Adrenal gland (tissue), 12 donors: ENCODE measurements around the gene TUSC7. TPM values are rescaled to one million over a fixed set of nuclear protein-coding genes. Genes with fewer than 3 reads are reported as not detected.

ENCODE experiments used
- DNase-seq, 7 donors: peaks; one replicate each; pipeline ENCODE4 v3.0.0-alpha.2; 2019 to 2020
- H3K27ac ChIP-seq, 5 donors: fragments of 200-600 bp; sonication (generic) in 4 of 5; 1 replicate in 3 of 5; 2 replicates in 2 of 5; pipeline versions ENCODE4 v1.5.1 to v1.8.0; 2016 to 2020; ENCODE audit warnings: mild to moderate bottlenecking in 1 of 5
- H3K27me3 ChIP-seq: fragments of 200-600 bp; 2 replicates; pipeline ENCODE4 v1.8.0; 2021
- H3K36me3 ChIP-seq, 2 donors: fragments of 200-600 bp; replicated peaks in 1 of 2; 1 replicate in 1 of 2; 2 replicates in 1 of 2; pipeline versions ENCODE4 v1.5.1 to v1.8.0; 2018 to 2022
- H3K4me1 ChIP-seq, 2 donors: fragments of 200-600 bp; replicated peaks in 1 of 2; 1 replicate in 1 of 2; 2 replicates in 1 of 2; pipeline versions ENCODE4 v1.5.1 to v1.8.0; 2018 to 2021
- H3K4me3 ChIP-seq, 4 donors: fragments of 200-600 bp; sonication (generic) in 3 of 4; one replicate each; pipeline ENCODE4 v1.5.1; 2016 to 2018
- H3K9me3 ChIP-seq, 3 donors: fragments of 200-600 bp; sonication (generic) in 1 of 3; replicated peaks in 1 of 3; 1 replicate in 2 of 3; 2 replicates in 1 of 3; pipeline versions ENCODE4 v1.5.1 to v1.8.0; 2016 to 2021
- POLR2A ChIP-seq, 2 donors: fragments of 450-650 bp; IDR thresholded peaks; one replicate each; pipeline ENCODE4 v1.6.1; 2017; ENCODE audit warnings: antibody characterized with exemption in 2 of 2, mild to moderate bottlenecking in 2 of 2, moderate library complexity in 1 of 2
- WGBS, 4 donors: extraction: QIAGEN DNeasy Blood & Tissue Kit in 2 of 4; methylation state at CpG; one replicate each; pipeline versions ENCODE4 v1.1.5 to v1.1.7; 2013 to 2017; 5-methylcytosine and 5-hydroxymethylcytosine counted together
- intact Hi-C, 2 donors: fragments of 100-400 bp; cut with DNase I; formaldehyde crosslinking; loops; one replicate each; pipeline versions ENCODE4 v1.14.1 to v1.15.0; 2022 to 2023
- polyA plus RNA-seq, 3 donors: library from polyadenylated mRNA; stranded (reverse); fragments of 200-250 nt in 2 of 3; fragments of 350-450 nt in 1 of 3; fragmentation: Illumina TruSeq in 1 of 3; extraction: RNeasy Lipid Tissue Mini Kit (QIAGEN cat#74804) in 1 of 3; gene quantifications; one replicate each; pipeline ENCODE4 v1.2.3, GENCODE V29; 2013 to 2014
- total RNA-seq, 9 donors: library from RNA; depleted of rRNA in 4 of 9; stranded (reverse); fragments of >200 nt in 4 of 9; fragments of 120-200 nt in 1 of 9; fragmentation: NEBNext Ultra II Directional in 1 of 9; extraction: Animal tissue kit (Norgen Biotek cat#: 25700) in 1 of 9; gene quantifications; one replicate each; pipeline versions ENCODE4 v1.1.0 to v1.2.4, GENCODE V29; 2013 to 2023
- TF ChIP-seq, protein P1 (sequence below), 6 experiments: fragments of 450-650 bp in 4 of 6; fragments of 200-600 bp in 2 of 6; sonication (generic) in 1 of 6; IDR thresholded peaks; 1 replicate in 5 of 6; 2 replicates in 1 of 6; pipeline versions ENCODE4 v1.5.1 to v1.8.0; 2016 to 2021; ENCODE audit warnings: antibody characterized with exemption in 6 of 6, mild to moderate bottlenecking in 2 of 6, moderate library complexity in 1 of 6
- donor health status: healthy with polysubstance abuse.
- donor health status: Bipolar disorder and iron deficiency.
- donor health status: DM: yes; HTN: yes; CAD: no.
- donor health status: DM: no; HTN: no; CAD: no.
- donor health status: DM: no; HTN: no; CAD: no.
- donor health status: DM: yes; HTN: yes; CAD: no.

TUSC7 gene
- total and polyA plus RNA-seq, 12 donors: not detected

- H3K4me1 ChIP-seq: no peaks in the 10 kb centered on the region
- no peak for TF ChIP-seq POLR2A (IDR thresholded peaks at IDR 0.05)
- TF ChIP-seq, protein P1, sequence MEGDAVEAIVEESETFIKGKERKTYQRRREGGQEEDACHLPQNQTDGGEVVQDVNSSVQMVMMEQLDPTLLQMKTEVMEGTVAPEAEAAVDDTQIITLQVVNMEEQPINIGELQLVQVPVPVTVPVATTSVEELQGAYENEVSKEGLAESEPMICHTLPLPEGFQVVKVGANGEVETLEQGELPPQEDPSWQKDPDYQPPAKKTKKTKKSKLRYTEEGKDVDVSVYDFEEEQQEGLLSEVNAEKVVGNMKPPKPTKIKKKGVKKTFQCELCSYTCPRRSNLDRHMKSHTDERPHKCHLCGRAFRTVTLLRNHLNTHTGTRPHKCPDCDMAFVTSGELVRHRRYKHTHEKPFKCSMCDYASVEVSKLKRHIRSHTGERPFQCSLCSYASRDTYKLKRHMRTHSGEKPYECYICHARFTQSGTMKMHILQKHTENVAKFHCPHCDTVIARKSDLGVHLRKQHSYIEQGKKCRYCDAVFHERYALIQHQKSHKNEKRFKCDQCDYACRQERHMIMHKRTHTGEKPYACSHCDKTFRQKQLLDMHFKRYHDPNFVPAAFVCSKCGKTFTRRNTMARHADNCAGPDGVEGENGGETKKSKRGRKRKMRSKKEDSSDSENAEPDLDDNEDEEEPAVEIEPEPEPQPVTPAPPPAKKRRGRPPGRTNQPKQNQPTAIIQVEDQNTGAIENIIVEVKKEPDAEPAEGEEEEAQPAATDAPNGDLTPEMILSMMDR (IDR thresholded peaks at IDR 0.05): no peak
- H3K4me3 ChIP-seq: no peak overlapping the region
- no peak overlapping the region for H3K27ac ChIP-seq
- intact Hi-C loops: no loop called here
- DNase-seq: no peak
- no peaks in the 10 kb centered on the region for H3K9me3 ChIP-seq
- 47 to 87% (median 47%) methylated on average over 2 of the region's 2 CpGs for WGBS, 4 donors
- no peaks in the 10 kb centered on the region for H3K27me3 ChIP-seq
- H3K36me3 ChIP-seq: no peaks in the 10 kb centered on the region
Measured at GRCh38 chr3:116739678-116740077, 30.1 kb downstream of the TUSC7 start.

DNA sequence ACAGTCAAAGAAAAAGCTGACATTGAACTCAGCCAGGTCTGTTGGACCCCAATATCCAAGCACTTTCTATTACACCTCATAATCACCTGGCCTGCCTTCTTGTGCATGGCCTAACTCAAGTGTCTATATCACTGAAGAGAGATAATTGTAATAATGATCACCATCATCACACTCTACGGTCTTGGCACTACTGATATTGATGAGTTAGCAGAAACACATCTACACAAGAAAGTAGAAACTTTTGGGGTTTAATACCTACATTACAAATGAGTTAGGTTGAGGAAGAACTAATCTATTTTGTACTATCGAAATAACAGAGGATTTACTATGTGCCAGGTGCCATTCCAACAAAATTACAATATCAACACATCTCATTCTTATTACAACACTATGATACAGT, 30.7 kb downstream of the TUSC7 start:
- Histone ChIP-seq H3K4me1 (no peaks in the 10 kb centered on the region), H3K27me3 (no peaks in the 10 kb centered on the region), H3K27ac (no peak overlapping the region), H3K4me3 (no peak overlapping the region), H3K36me3 (no peaks in the 10 kb centered on the region), H3K9me3 (no peaks in the 10 kb centered on the region)
- TF ChIP-seq, protein P1 (IDR thresholded peaks at IDR 0.05): no peak
- TF ChIP-seq POLR2A (IDR thresholded peaks at IDR 0.05): no peak
- DNase-seq: no peak
- intact Hi-C loops: no loop called here
- WGBS, 4 donors: 89 to 93% (median 91%) methylated on average over 2 of the region's 2 CpGs

GRCh38 chr3:116741467-116741866, 31.9 kb downstream of the TUSC7 start:
- Histone ChIP-seq H3K9me3 (no peaks in the 10 kb centered on the region), H3K4me3 (no peak overlapping the region), H3K36me3 (no peaks in the 10 kb centered on the region), H3K4me1 (no peaks in the 10 kb centered on the region), H3K27me3 (no peaks in the 10 kb centered on the region), H3K27ac (no peak overlapping the region)
- 12 to 62% (median 46%) methylated on average over 1 of the region's 1 CpG for WGBS, 4 donors
- TF ChIP-seq, protein P1 (IDR thresholded peaks at IDR 0.05): no peak
- TF ChIP-seq POLR2A (IDR thresholded peaks at IDR 0.05): no peak
- intact Hi-C loops: no loop called here
- peak in 4 of 7 donors; percentile 8 to 55 (median 18) for DNase-seq

DNA sequence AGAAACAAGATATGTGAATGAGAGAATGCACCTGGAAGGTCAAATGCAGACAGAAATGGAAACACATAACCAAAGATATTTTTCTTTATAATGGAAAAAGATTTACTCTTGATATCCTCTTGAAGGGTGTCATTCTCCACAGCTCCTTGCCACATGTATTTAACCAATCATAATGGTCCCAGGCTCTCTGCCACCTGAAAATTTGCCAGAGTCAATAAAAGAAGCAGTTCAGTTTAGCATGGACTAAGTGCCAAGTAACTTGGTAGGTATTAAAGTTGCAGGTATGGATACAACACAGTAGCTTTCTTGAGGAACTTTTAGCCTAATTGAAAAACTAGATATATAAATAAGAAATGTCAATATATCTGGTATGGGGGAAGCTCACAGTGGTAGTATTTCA, 33.5 kb downstream of the TUSC7 start:
- no peaks in the 10 kb centered on the region for H3K4me1 ChIP-seq
- no peaks in the 10 kb centered on the region for H3K9me3 ChIP-seq
- TF ChIP-seq, protein P1 (IDR thresholded peaks at IDR 0.05): no peak
- TF ChIP-seq POLR2A (IDR thresholded peaks at IDR 0.05): no peak
- intact Hi-C loops: no loop called here
- H3K36me3 ChIP-seq: no peaks in the 10 kb centered on the region
- DNase-seq: no peak
- H3K27me3 ChIP-seq: no peaks in the 10 kb centered on the region
- H3K27ac ChIP-seq: no peak overlapping the region
- H3K4me3 ChIP-seq: no peak overlapping the region
